Measurements from ENCODE around the gene OSBPL7.
A peak's percentile ranks its signal among the peaks of the same experiment; 100 is the strongest.
"Not testable (repeated sequence)": the region's sequence is repeated elsewhere in the genome, so short reads cannot be mapped to it uniquely, and the experiment has no call there.

Gene OSBPL7

GRCh38 chr17:47806026-47806912 lies 15.3 kb downstream of the OSBPL7 start:
- DNase-seq (ENCODE audit: low read depth), result no peak

GRCh38 chr17:47804461-47804860 lies 17.1 kb downstream of the OSBPL7 start:
- no peak for DNase-seq (ENCODE audit: low read depth)

GRCh38 chr17:47803751-47804150 lies 17.8 kb downstream of the OSBPL7 start:
- DNase-seq (ENCODE audit: low read depth), result no peak

- DNase-seq (ENCODE audit: low read depth), result no peak
Observed at GRCh38 chr17:47803201-47803600, 18.4 kb downstream of the OSBPL7 start.

GRCh38 chr17:47802341-47803022 lies 19.1 kb downstream of the OSBPL7 start:
- DNase-seq (ENCODE audit: low read depth), result peak; percentile 46

GRCh38 chr17:47801906-47802305 lies 19.7 kb downstream of the OSBPL7 start:
- no peak for DNase-seq (ENCODE audit: low read depth)

GRCh38 chr17:47801176-47801765 lies 20.3 kb downstream of the OSBPL7 start:
- no peak for DNase-seq (ENCODE audit: low read depth)

- DNase-seq (ENCODE audit: low read depth), result no peak
Observed at GRCh38 chr17:47800686-47801085, 20.9 kb downstream of the OSBPL7 start.

GRCh38 chr17:47797797-47798196 lies 23.8 kb downstream of the OSBPL7 start:
- DNase-seq (ENCODE audit: low read depth), result no peak

- no peak for DNase-seq (ENCODE audit: low read depth)
Observed at GRCh38 chr17:47792979-47793378, 28.6 kb downstream of the OSBPL7 start.

GRCh38 chr17:47792457-47792856 lies 29.1 kb downstream of the OSBPL7 start:
- DNase-seq (ENCODE audit: low read depth), result no peak

GRCh38 chr17:47791025-47791424 lies 30.6 kb downstream of the OSBPL7 start:
- no peak for DNase-seq (ENCODE audit: low read depth)

- no peak for DNase-seq (ENCODE audit: low read depth)
Observed at GRCh38 chr17:47789611-47790561, 31.7 kb downstream of the OSBPL7 start.

GRCh38 chr17:47785538-47786123 lies 36.0 kb downstream of the OSBPL7 start:
- DNase-seq (ENCODE audit: low read depth), result no peak

- DNase-seq (ENCODE audit: low read depth), result no peak
Observed at GRCh38 chr17:47781397-47781796, 40.2 kb downstream of the OSBPL7 start.

GRCh38 chr17:47778184-47778635 lies 43.4 kb downstream of the OSBPL7 start:
- no peak for DNase-seq (ENCODE audit: low read depth)

GRCh38 chr17:47776330-47777197 lies 45.0 kb downstream of the OSBPL7 start:
- DNase-seq (ENCODE audit: low read depth), result no peak

GRCh38 chr17:47774987-47775580 lies 46.5 kb downstream of the OSBPL7 start:
- no peak for DNase-seq (ENCODE audit: low read depth)

GRCh38 chr17:47774331-47774730 lies 47.3 kb downstream of the OSBPL7 start:
- DNase-seq (ENCODE audit: low read depth), result no peak

- not testable (repeated sequence) for DNase-seq (ENCODE audit: low read depth)
Observed at GRCh38 chr17:47773649-47774048, 47.9 kb downstream of the OSBPL7 start.

All from T follicular helper cell (primary cell).